HG03060 (cell line): ENCODE data around the gene ANAPC2.

Source experiments
- ATAC-seq: cut with Tn5 transposase; IDR thresholded peaks from one replicate; pipeline ENCODE4 v1.9.1; 2021; ENCODE audit warnings: low read depth, moderate number of reproducible peaks; ENCODE audit not compliant: unreplicated experiment

ANAPC2 gene

DNA sequence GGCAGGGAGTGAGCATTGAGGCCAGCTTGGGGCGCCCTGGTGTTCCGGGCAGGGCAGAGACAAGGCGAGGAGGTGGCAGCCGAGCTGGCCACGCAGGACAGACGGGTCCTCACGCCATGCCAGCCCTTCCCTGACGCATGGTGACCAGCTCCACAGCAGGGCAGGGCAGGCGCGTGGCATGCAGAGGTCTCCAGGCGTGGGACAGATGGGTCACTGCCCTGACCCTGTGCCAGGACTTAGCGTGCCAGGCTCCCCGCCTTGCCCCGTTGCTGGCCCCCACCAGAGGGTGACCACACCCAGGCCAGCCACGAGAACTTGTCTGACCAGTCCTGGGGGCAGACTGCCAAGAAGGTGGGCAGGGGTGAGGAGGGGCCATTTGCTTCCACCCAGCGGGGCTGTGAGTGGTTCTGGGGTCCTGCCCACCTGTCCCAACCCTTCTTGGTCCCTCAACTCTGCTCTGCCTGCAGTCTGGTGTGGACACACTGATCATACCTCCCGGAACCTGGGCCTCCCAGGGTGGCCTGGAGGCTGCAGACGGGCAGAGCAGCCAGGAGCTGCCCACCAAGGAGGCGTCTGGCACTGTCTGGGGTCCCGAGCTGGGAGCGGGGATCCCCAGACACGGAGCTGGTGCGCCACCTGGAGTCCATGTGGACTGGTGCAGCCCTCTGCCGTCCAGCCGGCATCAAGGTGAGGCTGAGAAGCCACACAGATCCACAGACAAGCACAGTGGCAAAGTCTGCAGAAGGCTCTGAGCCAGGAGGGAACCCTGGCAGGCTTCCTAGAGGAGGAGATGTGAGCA lies 38.9 kb upstream of the ANAPC2 start, which contains the start of gene RNF224:
Gene RNF224 (plus strand): TSS at position 449 of the 799 bp plus-strand sequence. CDS start 834 bp downstream, outside the sequence.
- ATAC-seq, result no peak

GRCh38 chr9:137226338-137227053 lies 38.1 kb upstream of the ANAPC2 start:
- ATAC-seq, result no peak

DNA sequence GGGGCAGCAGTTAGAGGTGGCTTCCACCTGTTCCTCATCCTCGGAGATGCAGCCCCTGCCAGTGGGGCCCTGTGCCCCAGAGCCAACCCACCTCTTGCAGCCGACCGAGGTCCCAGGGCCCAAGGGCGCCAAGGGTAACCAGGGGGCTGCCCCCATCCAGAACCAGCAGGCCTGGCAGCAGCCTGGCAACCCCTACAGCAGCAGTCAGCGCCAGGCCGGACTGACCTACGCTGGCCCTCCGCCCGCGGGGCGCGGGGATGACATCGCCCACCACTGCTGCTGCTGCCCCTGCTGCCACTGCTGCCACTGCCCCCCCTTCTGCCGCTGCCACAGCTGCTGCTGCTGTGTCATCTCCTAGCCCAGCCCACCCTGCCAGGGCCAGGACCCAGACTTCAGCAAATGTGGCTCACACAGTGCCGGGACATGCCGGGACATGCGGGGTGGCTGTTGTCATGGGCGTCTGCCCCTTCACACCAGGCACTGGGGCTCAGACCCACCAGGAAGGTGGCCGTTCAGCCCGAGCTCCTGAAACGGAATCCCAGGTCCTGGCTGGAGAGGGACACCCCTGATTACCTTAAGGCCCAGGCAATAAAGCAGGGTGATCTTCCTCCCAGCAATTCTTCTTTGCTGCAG lies 37.5 kb upstream of the ANAPC2 start:
- no peak for ATAC-seq

- no peak for ATAC-seq
Observed at GRCh38 chr9:137224830-137225694, 36.7 kb upstream of the ANAPC2 start, which contains the start of gene CYSRT1. TSS of gene CYSRT1 (plus strand) at chr9:137225174. CDS start at chr9:137225622, 448 bp downstream.

DNA sequence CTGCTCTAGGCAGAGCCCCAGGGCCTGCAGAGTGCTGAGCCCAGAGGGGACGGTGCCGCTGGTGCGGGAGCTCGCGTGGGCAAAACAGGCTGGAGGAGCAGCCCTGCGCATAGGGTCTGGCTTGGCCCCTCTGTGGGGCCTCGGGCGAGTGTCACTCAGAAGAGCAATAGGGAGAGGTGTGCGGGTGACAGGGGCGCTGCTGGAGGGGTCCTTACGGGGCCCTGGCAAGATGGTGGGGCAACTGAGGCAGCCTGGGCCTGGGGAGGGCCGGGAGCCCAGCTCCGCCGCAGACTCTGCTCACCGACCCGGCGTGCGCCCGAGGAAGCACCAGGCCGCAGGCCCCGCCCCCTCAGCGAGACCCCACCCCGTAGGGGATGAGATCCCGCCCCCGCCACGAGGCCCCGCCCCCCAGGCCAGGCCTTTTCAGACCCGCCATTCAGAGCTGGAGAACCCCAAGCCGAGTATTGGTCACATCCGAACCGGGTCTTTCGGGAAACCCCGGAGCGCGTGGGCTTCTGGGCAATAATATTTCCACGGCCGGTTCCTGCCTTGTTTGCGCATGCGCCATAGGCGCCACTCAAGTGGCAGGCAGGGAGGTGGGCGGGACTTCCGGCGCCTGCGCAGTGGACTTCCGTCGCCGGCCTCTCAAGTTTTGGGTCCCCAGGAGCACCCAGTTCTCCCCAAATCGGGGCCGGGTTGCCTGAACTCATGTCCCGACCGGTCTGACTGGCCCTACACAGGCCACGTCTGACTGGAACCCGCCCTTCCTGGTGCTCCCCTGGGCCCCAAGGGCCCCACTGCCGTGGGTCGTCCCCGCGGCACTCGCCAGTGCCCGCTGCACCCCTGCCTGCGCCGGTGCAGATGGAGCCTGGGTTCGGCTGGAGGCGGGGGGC lies 35.0 kb upstream of the ANAPC2 start:
- ATAC-seq, result peak; percentile 76

GRCh38 chr9:137222190-137223077 lies 34.1 kb upstream of the ANAPC2 start, which contains the start of gene RNF208:
TSS of gene RNF208 (minus strand) at chr9:137222240. CDS start at chr9:137221212, 1,028 bp downstream.
- ATAC-seq, result no peak

DNA sequence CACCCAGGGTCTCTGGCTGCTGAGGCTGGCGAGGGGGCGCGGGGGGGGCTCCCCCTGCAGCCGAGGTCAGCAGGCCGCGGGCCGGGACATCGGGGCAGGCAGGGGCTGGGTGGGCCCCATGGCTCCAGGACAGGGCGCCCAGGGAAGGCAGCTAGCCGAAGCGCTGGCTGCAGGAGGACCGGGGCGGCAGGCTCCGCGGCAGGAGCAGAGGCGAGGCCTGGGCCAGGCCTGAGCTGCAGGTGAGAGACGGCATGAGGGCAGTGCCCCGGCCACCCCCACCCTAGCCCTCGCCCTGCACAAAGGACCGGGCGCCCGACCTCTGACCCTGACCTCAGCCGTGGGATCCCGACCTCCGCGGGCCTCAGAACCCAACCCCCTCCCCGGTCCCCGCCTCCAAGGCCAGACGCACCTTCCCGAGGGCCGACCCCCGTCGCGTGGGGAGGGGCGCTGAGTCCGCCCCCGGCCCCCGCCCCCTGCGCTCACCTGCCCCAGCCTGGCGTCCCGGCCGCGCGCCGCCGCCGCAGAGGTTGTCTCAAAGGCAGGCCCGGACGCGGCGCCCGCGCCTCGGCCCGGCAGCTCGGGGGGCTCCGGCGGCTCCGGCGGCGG lies 33.2 kb upstream of the ANAPC2 start:
- ATAC-seq, result no peak

- no peak for ATAC-seq
Observed at GRCh38 chr9:137221095-137221505, 32.7 kb upstream of the ANAPC2 start.

GRCh38 chr9:137220317-137221094 lies 32.1 kb upstream of the ANAPC2 start:
- no peak for ATAC-seq

GRCh38 chr9:137219757-137220316 lies 31.5 kb upstream of the ANAPC2 start:
- no peak for ATAC-seq

GRCh38 chr9:137218754-137219271 lies 30.5 kb upstream of the ANAPC2 start:
- no peak for ATAC-seq

GRCh38 chr9:137218212-137218753 lies 29.9 kb upstream of the ANAPC2 start:
- no peak for ATAC-seq

- no peak for ATAC-seq
Observed at GRCh38 chr9:137217276-137218211, 29.2 kb upstream of the ANAPC2 start.

GRCh38 chr9:137216188-137216965 lies 28.0 kb upstream of the ANAPC2 start:
- no peak for ATAC-seq
